Skin of body (tissue), 2 donors: ENCODE data around the gene SLC8B1. TPM values are rescaled to one million over a fixed set of nuclear protein-coding genes. Genes with fewer than 3 reads are reported as not detected.

Source experiments
- DNase-seq: peaks from one replicate; lab custom pipeline; 2025; lab: John Stamatoyannopoulos, UW
- total RNA-seq: library from RNA; depleted of rRNA; stranded (reverse); fragments of >200 nt; gene quantifications from one replicate; pipeline ENCODE4 v1.2.3, GENCODE V29; 2014

The SLC8B1 gene
- total RNA-seq, 1 donor from 2014 or later = 14.1 TPM

GRCh38 chr12:113322343-113322742 lies 12.6 kb downstream of the SLC8B1 start:
- no peak for DNase-seq

DNA sequence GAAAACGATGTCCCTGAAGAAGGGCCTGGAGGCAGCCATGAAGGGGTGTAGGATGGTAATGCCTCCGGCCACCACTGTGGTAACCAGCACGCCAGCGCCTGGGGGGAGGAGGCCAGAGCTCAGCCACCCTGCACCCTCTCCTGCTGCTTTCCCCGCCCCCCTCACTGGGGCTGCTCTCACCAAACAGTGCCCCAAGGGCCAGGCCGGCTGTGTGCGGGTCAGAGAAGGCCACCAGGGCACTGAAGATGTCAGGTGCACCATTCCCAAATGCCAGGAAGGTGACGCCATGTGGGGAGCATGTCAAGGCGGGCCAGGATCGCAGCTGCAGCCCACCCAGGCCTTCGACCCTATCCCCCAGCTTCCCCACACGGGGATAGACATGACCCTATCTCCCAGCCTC lies 14.5 kb downstream of the SLC8B1 start:
- DNase-seq = no peak

DNA sequence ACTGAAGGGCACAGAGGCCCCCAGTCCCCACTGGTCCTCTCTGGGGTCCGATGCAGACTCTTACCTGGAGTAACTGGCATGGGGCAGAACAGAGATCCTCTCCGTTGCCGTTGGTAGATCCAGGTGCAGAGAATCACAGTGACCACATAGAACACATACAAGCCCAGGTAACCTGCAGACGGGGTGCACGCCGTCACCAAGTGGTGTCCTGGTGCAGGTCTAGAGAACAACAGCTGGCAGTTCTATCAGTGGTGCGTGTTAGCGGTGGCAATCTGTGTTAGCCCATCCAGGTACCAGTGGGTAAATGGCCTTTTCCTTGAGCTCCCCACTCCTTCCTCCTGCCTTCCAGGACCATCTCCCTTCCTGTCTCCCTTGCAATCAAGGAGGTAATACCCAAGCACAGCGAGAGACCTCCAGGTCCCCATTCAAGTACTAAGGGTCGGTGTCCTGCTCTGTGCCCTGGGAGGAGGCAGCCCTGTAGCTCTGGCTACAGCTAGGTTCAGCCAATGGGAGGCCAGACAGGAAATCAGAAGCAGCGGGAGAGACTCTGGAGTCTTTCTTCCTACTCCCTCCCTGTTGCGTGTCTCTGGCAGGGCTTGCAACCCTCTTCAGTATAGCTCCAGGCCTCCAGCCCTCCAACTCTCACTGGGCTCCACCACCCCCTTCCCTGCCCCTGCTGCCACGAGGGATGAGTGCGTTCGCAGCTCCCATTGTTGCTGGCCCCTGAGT lies 15.8 kb downstream of the SLC8B1 start:
- DNase-seq = no peak

DNA sequence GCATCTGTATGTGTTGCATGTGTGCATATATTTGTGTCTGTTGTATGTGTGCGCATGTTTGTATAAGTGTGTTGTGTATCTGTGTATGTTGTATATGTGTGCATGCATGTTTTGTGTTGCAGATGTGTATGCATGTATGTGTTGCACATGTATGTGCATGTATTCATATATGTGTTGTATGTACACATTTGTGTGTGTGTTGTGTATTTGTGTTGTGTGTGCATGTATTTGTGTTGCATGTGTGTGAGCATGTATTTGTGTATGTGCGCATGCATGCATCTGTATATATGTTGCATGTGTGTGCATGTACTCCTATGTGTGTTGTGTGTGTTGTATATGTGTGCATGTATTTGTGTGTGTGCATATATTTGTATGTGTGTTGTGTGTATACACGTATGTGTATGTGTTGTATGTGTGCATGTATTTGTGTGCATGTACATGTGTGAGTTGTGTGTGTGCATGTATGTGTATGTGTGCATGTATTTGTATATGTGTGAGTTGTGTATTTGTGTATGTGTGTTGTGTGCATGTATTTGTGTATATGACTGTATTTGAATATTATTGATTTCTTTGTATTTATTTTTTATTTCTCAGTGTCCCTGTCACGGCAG lies 16.8 kb downstream of the SLC8B1 start:
- DNase-seq = no peak

DNA sequence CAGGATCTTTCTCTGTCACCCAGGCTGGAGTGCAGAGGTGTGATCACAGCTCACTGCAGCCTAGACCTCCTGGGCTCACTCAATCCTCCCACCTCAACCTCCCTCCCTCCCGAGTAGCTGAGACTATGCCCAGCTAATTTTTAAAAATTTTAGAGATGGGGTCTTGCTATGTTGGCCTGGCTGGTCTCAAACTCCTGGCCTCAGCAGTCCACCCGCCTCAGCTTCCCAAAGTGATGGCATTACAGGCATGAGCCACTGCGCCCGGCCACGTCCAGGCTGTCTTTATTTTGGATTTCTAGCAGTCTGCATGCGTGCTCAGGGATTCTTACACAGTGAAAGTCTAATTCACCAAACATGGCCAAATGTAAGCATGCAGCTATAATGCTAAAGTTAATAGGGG lies 17.8 kb downstream of the SLC8B1 start:
- no peak for DNase-seq

DNA sequence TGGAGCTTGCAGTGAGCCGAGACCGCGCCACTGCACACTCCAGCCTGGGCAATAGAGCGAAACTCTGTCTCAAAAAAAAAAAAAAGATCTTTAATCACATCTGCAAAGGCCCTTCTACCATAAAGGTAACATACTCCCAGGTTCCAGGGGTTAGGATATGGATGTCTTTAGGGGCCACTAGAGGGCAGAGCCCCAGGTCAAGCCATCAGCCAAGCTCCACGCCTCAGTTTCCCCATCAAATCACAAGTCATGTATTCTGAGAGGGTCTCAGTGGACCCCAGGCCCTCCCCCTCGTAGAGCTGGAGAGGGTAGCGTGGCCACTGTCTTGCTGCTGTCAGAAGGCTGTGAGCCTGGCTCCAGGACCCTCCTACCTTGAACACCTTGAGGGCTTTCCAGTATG lies 18.8 kb downstream of the SLC8B1 start:
- DNase-seq = no peak

DNA sequence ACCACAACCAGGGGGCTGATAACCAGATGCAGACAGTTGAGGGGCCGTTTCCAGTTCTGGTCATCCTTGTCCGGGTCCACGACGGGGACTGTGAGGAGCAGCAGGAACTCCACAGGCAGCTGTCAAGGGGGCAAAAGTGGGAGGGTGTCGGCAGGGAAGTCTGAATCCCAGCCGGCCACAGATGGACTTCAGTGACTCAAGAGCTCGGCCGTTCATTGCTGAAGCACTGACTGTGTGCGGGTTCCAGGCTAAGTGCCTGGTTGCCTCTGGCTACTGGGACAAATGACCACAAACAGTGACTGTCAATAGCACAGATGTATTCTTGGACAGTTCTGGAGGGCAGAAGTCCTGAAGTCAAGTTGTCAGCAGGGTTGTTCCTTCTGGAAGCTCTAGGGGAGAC lies 19.6 kb downstream of the SLC8B1 start:
- no peak for DNase-seq

DNA sequence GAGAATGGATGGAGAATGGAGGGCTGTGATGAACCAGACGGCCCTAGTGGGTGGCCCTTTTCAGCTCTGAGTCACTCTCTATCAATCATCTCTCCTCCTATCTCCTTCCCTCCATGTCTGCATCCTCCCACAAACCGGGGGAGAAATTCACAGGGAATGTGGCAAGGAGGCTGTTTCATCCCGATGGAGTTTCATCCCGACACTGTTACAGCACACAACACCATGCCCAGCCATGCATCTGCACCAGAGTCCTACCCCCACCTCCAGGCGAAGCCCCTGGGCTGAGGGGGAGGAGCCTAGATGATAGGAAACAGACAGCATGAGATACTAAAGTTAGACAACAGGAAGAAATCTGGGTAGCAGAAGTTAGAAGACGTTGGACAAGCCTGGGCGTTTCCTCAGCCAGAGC lies 20.8 kb downstream of the SLC8B1 start:
- DNase-seq = no peak

DNA sequence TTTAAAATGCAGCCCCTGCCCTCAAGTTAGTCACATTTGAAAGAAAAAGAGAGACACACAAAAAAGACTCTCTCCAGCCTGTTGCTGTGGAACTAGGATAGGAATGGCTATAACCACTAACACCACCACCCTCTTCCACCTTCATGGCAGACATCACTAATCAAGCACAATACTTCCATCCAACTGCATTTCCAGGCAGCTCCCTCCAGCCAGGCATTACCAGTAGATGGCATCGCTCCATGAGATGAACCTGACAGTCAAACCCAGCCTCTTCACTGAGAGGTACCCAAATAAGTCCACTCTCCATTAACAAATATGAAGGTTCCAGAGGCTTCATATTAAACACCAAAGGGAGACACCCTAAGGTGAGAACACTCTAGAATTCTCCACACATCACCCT lies 24.4 kb downstream of the SLC8B1 start:
- no peak for DNase-seq

DNA sequence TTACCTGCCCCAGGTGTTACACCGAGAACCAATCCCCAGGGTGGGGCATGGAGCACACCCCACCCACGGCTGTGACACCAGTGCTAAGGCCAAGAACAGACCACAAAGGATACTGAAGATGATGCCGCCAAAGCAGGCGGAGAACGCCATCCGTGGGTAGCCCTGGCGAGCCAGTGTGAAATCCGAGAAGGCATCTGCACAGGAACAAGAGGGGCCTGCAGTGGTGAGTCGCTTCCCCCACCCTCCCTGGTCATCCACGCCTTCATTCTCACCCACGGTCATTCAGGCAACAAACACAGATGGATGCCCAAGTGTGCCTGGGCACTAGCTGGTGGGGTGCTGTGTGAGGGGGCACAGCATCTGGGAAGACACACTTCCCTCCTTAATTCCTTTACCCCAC lies 28.5 kb downstream of the SLC8B1 start:
- no peak for DNase-seq

DNA sequence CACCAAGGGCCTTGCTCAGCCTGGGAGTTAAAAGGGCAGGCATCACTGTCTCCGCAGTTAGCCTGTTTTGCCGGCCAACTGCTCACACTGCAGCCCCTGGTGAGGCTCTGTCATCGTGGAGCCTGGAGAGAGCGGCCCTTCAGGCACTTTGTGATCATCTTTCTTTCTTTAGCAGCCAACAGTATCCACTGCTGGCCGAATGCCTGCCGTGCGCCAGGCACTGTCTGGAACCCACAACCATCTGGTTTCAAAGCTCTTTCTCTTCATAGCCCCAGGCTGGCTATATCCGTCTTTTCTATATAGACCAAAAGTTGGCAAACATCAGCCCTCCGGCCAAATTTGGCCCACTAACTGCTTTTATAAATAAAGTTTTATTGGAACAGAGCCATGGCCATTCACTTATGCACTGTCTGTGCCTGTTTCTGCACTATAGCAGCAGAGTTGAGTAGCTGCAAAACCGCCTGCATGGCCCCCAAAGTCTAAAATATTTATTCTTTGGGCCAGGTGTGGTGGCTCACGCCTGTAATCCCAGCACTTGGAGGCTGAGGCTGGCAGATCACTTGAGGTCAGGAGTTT lies 29.5 kb downstream of the SLC8B1 start:
- no peak for DNase-seq

DNA sequence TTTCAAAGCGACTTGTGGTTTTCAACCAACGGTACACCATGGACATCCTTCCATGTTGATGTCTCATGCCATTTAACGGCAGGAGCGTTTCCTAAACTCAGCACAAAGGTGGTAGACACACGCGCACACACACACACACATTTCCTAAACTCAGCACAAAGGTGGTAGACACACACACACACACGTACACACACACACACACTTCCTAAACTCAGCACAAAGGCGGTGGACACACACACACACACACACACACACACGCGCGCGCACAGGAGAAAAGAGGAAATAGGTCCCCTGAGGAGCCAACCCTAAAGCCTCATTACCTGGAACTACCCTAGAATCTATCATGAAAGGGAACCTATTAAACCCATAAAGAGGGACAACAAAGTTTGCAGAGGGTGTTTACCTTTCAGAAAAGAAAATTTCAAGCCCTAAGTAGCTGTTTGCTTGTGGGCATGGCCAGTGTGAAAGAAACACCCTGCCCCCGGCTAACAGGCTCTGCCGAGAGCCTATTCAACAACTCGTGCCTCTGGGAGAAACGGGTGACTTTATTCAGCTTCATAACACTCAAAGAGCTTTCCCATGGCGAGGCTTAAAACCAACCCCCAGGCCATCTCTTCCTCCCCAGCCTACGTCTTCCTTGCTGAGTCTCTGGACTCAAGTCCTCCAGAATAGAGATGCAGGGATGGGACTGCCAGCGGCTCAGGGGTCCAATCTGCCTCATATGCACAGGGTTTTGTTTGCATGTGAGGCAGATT lies 31.8 kb downstream of the SLC8B1 start:
- no peak for DNase-seq

DNA sequence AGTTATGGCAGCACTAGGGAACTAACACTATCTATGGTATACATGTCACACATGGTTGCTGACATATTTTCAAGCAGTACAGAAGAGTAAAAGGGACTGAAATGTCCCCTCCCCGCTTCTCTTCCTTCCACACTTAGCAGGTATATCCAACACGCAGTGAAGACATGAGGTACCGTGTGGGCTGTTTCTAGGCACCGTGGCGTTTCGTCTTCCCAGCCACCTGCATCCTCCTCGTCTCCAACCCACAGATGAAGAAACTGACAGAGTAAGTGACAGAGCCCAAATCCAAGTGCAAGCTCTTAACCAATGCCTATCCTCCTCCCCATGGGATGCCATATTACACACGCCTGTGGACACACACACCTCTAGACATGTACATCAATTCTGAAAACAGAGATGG lies 32.4 kb downstream of the SLC8B1 start:
- no peak for DNase-seq

DNA sequence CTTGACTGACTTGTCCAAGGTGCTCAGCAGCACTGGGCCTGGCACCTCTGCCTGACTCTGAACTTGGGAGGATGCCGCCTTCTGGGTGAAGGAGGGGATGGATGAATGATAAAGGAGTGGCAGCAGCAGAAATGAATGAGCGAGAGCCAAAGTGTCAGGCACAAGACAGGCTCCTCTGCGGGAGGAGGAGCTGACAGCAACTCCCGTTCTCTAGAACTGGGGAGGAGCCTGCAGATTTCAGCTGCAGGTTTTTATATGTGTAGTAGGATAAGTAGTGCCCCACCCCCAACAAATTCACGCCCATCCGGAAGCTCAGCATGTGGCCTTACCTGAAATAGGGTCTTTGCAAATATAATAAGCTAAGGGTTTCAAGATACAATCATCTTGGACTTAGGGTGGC lies 33.1 kb downstream of the SLC8B1 start:
- no peak for DNase-seq

DNA sequence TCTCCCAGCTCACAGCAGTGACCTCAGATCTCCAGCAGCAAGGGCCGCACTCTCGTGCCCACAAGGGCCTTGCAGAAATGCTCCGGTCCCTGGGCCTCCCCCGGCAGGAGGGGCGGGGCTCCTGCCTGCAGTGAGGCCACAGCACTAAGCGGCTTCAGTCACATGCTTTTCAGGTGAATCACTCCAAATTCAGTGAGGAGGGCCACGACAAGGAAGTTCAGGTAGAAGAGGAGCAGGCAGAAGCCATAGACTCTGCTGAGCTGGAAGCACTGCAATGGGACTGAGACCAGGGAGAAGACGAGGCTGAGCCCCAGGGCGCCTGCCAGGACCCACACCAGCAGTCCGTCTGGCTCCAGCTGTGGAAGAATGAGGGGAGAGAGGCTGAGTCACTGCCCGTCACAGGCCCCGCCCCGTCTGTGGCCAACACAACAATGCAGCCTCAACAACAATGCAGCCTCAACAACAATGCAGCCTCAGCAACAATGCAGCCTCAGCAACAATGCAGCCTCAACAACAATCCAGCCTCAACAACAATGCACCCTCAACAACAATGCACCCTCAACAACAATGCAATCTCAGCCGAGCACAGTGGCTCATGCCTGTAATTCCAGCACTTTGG lies 35.2 kb downstream of the SLC8B1 start:
- no peak for DNase-seq

GRCh38 chr12:113298861-113299545 lies 35.9 kb downstream of the SLC8B1 start:
- DNase-seq = no peak

DNA sequence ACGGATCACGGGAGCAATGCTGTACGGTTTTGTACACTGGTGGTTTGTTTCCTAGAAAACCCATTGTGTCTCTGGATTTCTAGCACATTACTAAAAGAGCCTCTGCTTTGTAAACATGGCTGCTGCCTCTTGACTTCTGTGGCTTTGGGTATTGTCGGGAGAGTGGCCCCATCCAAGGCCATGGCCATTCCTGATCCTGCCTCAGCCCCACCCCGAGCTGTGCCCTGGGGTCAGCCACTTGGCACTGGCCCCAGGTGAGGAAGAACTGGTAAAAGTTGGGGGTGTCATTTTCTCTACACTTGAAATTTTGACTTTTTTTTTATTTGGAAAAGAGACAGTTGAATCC lies 36.5 kb downstream of the SLC8B1 start:
- no peak for DNase-seq

DNA sequence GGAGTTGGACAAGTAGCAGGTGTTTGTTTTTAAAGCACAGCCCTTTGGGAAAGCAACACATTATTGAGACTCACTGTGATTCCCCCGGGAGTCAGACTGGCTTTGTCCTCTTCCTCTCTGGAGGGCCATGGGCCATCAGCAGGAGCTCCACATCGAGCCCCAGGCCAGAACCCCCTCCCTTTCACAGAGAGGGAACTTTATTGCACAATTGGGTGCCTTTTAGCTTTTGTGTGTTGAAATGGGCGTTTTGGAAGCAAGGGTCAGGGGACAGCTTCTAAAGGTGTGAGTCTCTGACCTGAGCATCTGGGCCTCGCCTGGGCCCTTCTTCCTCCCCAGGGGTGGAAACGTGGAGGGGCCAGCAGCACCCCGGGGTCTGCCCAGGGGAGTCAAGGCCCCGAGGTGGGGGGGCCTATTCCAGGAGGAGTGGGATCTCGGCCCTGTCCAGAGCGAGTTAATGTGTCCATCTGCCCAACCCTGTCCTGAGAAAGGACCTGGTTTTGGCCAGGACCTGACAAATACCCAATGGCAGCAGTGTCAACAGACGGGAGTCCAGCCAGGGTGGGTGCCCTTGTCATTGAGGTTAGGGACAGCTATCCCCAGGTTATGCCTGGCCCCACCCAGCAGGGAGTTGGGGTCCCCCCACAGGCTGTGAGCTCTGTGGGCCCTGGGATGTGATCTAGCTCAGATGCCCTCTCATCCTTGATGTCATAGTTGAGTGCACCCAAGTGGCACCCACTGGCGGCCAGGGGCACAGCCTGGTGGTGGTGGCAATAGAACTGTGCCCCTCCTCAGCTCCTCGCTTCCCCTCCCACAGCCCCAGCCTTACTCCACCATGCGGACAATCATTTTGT lies 37.1 kb downstream of the SLC8B1 start:
- no peak for DNase-seq

GRCh38 chr12:113297214-113297587 lies 37.7 kb downstream of the SLC8B1 start:
- no peak for DNase-seq

DNA sequence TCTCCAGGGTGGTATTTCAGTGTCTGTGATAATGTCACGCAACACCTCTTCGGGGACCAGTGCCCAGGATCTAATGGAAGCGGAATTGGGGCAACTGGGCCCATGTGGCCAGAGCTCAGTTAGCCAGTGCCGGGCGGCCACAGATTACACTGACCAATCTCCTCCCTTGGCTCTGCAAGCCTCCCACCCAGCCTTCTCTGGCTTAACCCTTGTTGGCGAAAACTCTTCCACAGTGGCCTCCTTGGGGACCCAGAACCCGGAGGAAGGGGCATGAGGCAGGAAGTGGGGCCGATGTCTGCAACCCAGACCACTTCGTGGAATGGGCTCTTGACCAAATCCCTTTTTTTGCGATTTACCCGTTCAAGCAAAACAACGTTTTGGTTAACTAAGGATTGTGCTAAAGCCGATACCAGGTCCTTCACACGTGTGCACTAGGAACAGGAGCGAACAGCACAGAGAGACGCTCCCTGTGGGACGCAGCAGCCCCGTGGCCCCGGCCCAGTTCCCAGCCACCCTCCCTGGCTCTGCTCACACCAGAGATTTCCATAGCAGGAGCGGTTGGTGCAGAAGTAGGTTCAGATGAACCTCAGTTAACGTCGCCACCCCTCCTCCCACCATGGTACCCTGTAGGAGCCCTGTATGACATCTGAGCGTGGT lies 38.2 kb downstream of the SLC8B1 start:
- no peak for DNase-seq
